ENCODE data around the gene AZU1.
"Not testable (repeated sequence)": the region's sequence is repeated elsewhere in the genome, so short reads cannot be mapped to it uniquely, and the experiment has no call there.

The AZU1 gene

DNA sequence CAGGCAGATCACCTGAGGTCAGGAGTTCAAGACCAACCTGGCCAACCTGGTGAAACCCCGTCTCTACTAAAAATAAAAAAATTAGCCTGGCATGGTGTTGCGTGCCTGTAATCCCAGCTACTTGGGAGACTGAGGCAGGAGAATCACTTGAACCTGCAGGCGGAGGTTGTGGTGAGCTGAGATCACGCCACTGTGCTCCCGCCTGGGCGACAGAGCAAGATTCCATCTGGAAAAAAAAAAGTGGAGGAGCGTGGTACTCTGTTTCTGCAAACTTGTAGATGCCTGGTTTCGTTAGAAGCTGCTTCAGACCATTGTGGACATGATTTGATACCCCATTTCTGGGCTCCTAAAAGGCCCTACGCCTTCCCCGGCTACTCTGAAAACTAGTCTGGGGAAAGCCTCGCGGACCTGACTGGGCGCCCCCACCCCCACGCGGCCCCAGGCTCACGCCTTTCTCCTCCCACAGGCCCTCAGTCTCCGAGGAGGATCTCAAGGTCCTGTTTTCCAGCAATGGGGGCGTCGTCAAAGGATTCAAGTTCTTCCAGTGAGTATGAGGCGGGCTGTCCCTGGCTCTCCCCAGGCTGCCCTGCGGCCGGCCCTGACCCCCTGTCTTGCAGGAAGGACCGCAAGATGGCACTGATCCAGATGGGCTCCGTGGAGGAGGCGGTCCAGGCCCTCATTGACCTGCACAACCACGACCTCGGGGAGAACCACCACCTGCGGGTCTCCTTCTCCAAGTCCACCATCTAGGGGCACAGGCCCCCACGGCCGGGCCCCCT lies 17.4 kb upstream of the AZU1 start:
- no peak for DNase-seq (ENCODE audit: low read depth, low spot score)

- no peak for DNase-seq (ENCODE audit: low read depth, low spot score)
Observed at GRCh38 chr19:810883-811489, 16.7 kb upstream of the AZU1 start.

- DNase-seq (ENCODE audit: low read depth, low spot score): no peak
Observed at GRCh38 chr19:811506-812048, 16.1 kb upstream of the AZU1 start.

GRCh38 chr19:812049-812746 lies 15.4 kb upstream of the AZU1 start:
- no peak for DNase-seq (ENCODE audit: low read depth, low spot score)

- no peak for DNase-seq (ENCODE audit: low read depth, low spot score)
Observed at GRCh38 chr19:812747-813218, 14.9 kb upstream of the AZU1 start.

- DNase-seq (ENCODE audit: low read depth, low spot score): no peak
Observed at GRCh38 chr19:813219-814151, 14.2 kb upstream of the AZU1 start.

DNA sequence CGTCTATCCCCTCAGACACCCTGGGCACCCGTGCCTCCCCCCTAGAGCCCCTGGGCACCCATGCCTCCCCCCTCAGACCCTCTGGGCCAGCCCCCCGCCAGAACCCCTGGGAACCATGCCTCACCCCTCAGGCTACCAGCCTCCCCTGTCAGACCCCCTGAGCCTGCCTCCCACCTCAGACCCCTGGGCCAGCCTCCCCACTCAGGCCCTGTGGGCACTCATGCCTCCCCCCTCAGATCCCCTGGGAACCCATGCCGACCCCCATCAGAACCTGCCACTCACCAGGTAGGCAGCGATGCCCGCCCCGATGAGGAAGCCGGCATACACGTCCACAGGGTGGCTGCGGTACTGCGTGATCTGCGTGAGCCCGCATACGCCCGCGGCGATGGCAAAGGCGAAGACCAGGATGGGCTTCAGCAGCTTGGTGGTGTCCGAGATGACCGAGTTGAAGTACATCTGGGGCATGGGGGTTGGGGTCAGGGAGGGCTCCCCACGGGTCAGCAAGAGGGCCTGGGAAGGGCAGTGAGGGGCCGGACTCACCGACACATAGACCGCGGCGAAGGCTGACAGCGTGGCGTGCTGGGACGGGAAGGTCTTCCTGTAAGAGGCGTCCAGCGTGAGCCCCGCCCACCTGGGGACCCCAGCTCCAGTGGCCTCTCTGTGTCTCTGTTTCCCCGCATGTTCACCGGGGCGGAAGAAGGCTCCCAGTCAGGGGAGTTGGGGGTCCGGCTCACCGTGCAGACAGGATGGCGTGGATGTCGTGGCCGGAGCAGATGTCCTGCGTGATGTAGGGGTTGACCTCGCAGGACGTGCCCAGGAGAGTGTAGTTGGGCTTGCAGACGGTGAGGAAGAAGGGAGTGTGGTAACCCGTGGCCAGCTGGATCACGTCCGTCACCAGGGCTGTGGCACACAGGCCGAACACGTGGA lies 13.2 kb upstream of the AZU1 start:
- no peak for DNase-seq (ENCODE audit: low read depth, low spot score)

DNA sequence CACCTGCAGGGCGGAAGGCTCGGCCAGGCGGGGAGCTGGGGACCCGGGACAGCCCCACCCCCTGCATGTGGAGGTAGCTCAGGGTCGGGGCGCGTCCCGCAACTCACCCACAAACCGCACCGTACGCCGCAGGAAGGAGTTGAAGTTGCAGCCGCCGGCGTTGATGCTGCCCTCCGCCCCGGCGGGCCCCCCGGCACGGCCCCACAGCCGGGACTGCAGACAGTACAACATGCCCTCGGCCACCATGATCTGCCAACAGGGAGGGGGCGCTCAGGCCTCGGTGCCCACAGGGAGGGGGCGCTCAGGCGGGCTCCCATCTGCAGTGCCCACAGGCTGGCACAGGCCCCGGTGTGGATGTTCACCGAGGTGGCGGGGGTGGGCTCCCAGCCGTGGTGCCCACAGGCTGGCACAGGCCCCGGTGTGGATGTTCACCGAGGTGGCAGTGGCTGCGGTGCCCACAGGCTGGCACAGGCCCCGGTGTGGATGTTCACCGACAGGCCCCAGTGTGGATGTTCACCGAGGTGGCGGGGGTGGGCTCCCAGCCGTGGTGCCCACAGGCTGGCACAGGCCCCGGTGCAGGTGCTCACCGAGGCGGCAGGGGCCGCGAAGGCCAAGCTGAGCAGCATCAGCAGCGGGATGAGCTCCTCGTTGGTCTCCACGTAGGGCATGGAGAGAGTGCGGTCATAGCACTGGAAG lies 12.4 kb upstream of the AZU1 start:
- DNase-seq (ENCODE audit: low read depth, low spot score): no peak

- DNase-seq (ENCODE audit: low read depth, low spot score): no peak
Observed at GRCh38 chr19:815775-816499, 11.7 kb upstream of the AZU1 start.

- DNase-seq (ENCODE audit: low read depth, low spot score): no peak
Observed at GRCh38 chr19:816500-816857, 11.2 kb upstream of the AZU1 start.

GRCh38 chr19:820212-820611 lies 7.4 kb upstream of the AZU1 start:
- DNase-seq (ENCODE audit: low read depth, low spot score): not testable (repeated sequence)

GRCh38 chr19:821231-821824 lies 6.3 kb upstream of the AZU1 start:
- DNase-seq (ENCODE audit: low read depth, low spot score): no peak

GRCh38 chr19:821825-822503 lies 5.7 kb upstream of the AZU1 start, which contains the start of gene PLPPR3:
PLPPR3 (minus strand) TSS chr19:821955; CDS start chr19:821559, 396 bp downstream.
- DNase-seq (ENCODE audit: low read depth, low spot score): no peak

GRCh38 chr19:823565-824121 lies 4.0 kb upstream of the AZU1 start:
- DNase-seq (ENCODE audit: low read depth, low spot score): no peak

DNA sequence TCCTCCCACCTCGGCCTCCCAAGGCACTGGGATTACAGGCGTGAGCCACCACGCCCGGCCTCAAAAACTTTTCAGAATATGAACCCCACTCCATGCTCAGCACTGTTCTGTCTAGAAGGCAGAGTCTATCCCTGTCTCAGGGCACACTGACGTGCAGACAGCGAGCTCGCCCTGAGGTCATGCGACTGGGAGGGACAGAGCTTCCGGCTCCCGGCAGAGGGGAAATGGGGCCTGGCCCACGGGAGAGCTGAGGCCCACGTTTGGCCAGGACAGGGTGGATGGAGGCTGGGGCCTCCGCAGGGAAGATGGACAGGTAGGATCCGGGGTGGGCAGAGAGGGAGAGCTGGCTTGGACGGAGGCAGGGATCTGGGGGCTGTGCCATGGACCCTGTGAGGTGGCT lies 2.8 kb upstream of the AZU1 start:
- no peak for DNase-seq (ENCODE audit: low read depth, low spot score)

- no peak for DNase-seq (ENCODE audit: low read depth, low spot score)
Observed at GRCh38 chr19:825897-826644, 1.6 kb upstream of the AZU1 start.

GRCh38 chr19:827314-827709 lies 325 bp upstream of the AZU1 start:
- no peak for DNase-seq (ENCODE audit: low read depth, low spot score)

Data from ELF-1 (cell line).